OCI-LY1 (cell line): ENCODE results near the gene ZNF407.

Source experiments
- H2AFZ ChIP-seq: fragments of 200-600 bp; sonication (generic), shearing (Covaris generic); 2 replicates; pipeline ENCODE4 v1.6.0; 2014; ENCODE audit warnings: antibody characterized with exemption, mild to moderate bottlenecking, low read length
- H3F3A ChIP-seq: fragments of 200-600 bp; sonication (generic), shearing (Covaris generic); 2 replicates; pipeline ENCODE4 v1.6.0; 2014; ENCODE audit warnings: mild to moderate bottlenecking, antibody characterized with exemption, low read length, moderate library complexity; ENCODE audit not compliant: insufficient read depth
- H3K27ac ChIP-seq: fragments of 200-600 bp; sonication (generic); 2 replicates; pipeline ENCODE4 v1.5.1; 2014; ENCODE audit warnings: low read length, mixed run types, mild to moderate bottlenecking, low read depth; ENCODE audit not compliant: poor library complexity, severe bottlenecking
- H3K27me3 ChIP-seq: fragments of 200-600 bp; sonication (generic); 2 replicates; pipeline ENCODE4 v1.6.0; 2014; ENCODE audit warnings: antibody characterized with exemption, mild to moderate bottlenecking, low read length, moderate library complexity; ENCODE audit not compliant: insufficient read depth
- H3K36me3 ChIP-seq: fragments of 200-600 bp; sonication (generic); 2 replicates; pipeline ENCODE4 v1.6.1; 2014; ENCODE audit warnings: mild to moderate bottlenecking, antibody characterized with exemption, low read length, moderate library complexity, mixed read lengths; ENCODE audit not compliant: insufficient read depth
- H3K4me1 ChIP-seq: fragments of 200-600 bp; sonication (generic); 2 replicates; pipeline ENCODE4 v1.5.1; 2014; ENCODE audit warnings: mild to moderate bottlenecking, low read length, moderate library complexity; ENCODE audit not compliant: insufficient read depth, severe bottlenecking
- H3K4me2 ChIP-seq: fragments of 200-600 bp; sonication (generic), shearing (Covaris generic); 2 replicates; pipeline ENCODE4 v1.6.1; 2014; ENCODE audit warnings: low read length
- H3K4me3 ChIP-seq: fragments of 200-600 bp; sonication (generic); 2 replicates; pipeline ENCODE4 v1.5.1; 2014; ENCODE audit warnings: low read length, low read depth, mild to moderate bottlenecking, mixed read lengths; ENCODE audit not compliant: poor library complexity, severe bottlenecking
- H3K79me2 ChIP-seq: fragments of 200-600 bp; shearing (Covaris generic); 2 replicates; pipeline ENCODE4 v1.6.1; 2016; ENCODE audit warnings: mixed run types, low read length, mixed read lengths; ENCODE audit not compliant: insufficient read depth
- H3K9ac ChIP-seq: fragments of 200-600 bp; sonication (generic), shearing (Covaris generic); 2 replicates; pipeline ENCODE4 v1.6.1; 2014; ENCODE audit warnings: mild to moderate bottlenecking, low read length, mixed read lengths
- H3K9me2 ChIP-seq: fragments of 200-600 bp; sonication (generic), shearing (Covaris generic); 2 replicates; pipeline ENCODE4 v1.6.1; 2014; ENCODE audit warnings: low read depth, mild to moderate bottlenecking, low read length, mixed read lengths
- H3K9me3 ChIP-seq: fragments of 200-600 bp; shearing (Covaris generic); 2 replicates; pipeline ENCODE4 v1.6.1; 2014; ENCODE audit warnings: low read length, mixed read lengths
- H4K20me1 ChIP-seq: fragments of 200-600 bp; sonication (generic), shearing (Covaris generic); 2 replicates; pipeline ENCODE4 v1.6.0; 2016; ENCODE audit warnings: mild to moderate bottlenecking, low read length; ENCODE audit not compliant: insufficient read depth
- CTCF ChIP-seq: fragments of 200-600 bp; sonication (generic), shearing (Covaris generic); IDR thresholded peaks from 2 replicates; pipeline ENCODE4 v1.5.1; 2017; ENCODE audit warnings: mild to moderate bottlenecking, antibody characterized with exemption, low read length, moderate library complexity, mixed read lengths
- EZH2 ChIP-seq: fragments of 200-600 bp; sonication (generic), shearing (Covaris generic); IDR thresholded peaks from 2 replicates; pipeline ENCODE4 v1.8.0; 2017; ENCODE audit warnings: borderline replicate concordance, mixed run types, mild to moderate bottlenecking, antibody characterized with exemption, low read length, moderate library complexity, mixed read lengths

ZNF407 gene

DNA sequence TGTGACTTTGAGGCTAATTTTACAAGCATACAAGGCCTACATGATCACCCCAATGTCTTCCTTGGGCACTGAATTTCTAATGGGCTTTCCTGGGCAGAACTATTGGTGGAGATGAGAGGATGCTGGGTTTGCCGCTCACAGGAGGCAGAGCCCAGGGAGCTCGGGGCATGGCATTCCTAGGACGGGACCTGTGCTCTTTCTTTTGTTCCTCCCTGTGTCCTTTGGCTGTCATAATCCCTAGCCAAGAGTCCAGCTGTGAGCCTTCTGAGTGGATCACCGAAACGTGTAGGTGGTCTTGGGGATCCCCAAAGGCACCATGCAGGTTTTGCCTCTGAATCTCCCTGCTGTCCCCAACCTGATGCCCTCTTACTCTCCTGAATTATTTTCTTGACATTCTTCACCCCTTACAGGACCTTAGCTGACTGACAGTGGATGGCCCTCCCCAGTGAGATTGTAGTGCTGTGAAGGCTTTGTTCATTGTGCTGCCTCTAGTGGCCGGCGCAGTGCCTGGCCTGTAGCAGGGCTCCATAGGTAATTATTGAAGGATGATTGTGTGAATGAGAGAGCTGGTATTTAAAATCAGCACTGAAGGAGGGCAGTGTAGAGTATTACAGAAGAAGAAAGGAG is 221.9 kb downstream of the ZNF407 start:
- H3K9ac ChIP-seq, result no peak overlapping the region
- no peaks in the 10 kb centered on the region for H3K79me2 ChIP-seq
- no peak overlapping the region for H2AFZ ChIP-seq
- no peak overlapping the region for H3K27ac ChIP-seq
- no peak overlapping the region for H3K4me2 ChIP-seq
- H4K20me1 ChIP-seq, result no peaks in the 10 kb centered on the region
- no peaks in the 10 kb centered on the region for H3K27me3 ChIP-seq
- H3K36me3 ChIP-seq, result no peaks in the 10 kb centered on the region; the same call in 1 of the 2 replicates
- no peaks in the 10 kb centered on the region for H3K9me2 ChIP-seq
- no peaks in the 10 kb centered on the region for H3F3A ChIP-seq
- H3K9me3 ChIP-seq, result no peaks in the 10 kb centered on the region
- H3K4me1 ChIP-seq, result no peaks in the 10 kb centered on the region
- H3K4me3 ChIP-seq, result no peak overlapping the region
- TF ChIP-seq CTCF, result peak; percentile 88
- TF ChIP-seq EZH2, result no peak

DNA sequence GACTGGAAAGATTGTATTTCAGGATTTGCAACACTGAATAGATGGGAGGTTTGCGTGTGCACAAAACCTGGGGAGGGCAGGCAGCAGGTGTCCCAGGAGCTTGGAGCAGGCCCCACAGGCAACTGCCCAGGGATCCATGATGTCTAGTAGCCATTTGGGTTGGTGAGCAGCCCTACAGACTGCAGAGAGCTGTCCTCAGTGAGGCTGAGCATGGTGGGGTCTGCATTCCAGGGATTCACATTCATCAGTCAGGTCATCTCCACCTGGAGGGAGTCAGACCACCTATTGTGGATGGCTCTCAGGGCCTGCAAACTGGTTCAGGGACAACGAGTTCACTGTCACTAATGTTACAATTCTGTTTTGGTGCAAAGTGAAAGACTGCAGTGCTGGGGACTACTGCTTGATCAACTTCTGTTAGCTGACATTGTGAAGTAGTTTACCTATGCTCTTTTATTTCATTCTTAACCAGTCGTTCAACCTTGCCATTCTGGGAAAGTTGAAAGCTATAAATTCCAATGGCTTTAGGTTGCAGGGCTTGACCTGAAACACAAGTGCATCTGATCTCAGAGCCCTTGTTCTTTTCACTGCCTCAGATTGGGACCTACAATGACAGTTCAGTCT is 222.6 kb downstream of the ZNF407 start:
- Histone ChIP-seq H3K4me3 (no peak overlapping the region), H3K4me1 (no peaks in the 10 kb centered on the region), H3K4me2 (no peak overlapping the region), H3K79me2 (no peaks in the 10 kb centered on the region), H3F3A (no peaks in the 10 kb centered on the region), H3K9ac (no peak overlapping the region), H3K36me3 (no peaks in the 10 kb centered on the region; the same call in 1 of the 2 replicates), H2AFZ (no peak overlapping the region), H3K27ac (no peak overlapping the region), H4K20me1 (no peaks in the 10 kb centered on the region), H3K9me2 (no peaks in the 10 kb centered on the region), H3K9me3 (no peaks in the 10 kb centered on the region), H3K27me3 (no peaks in the 10 kb centered on the region)
- no peak for TF ChIP-seq EZH2
- no peak for TF ChIP-seq CTCF

DNA sequence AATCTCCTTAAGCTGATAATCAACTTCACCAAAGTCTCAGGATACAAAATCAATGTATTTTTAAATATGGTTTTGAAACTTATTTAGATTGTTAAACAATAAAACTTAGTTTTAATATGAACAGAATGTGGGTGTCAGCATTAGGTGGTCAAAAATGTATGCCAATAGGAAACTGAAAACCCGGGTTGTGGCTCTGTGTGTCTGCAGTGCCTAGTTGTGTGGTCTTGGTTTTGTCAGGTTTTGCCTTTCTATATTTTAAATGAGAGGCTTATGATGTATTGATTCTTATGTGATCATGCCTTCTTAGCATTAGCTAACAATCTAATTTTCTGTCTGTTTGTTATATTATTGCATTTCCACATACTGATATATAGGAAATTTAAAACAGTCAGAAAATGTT is 227.8 kb downstream of the ZNF407 start:
- Histone ChIP-seq H3K4me1 (no peaks in the 10 kb centered on the region), H3K27me3 (no peaks in the 10 kb centered on the region), H4K20me1 (no peaks in the 10 kb centered on the region), H3K9me3 (no peaks in the 10 kb centered on the region), H2AFZ (no peak overlapping the region), H3K9me2 (no peaks in the 10 kb centered on the region), H3K4me3 (no peak overlapping the region), H3K79me2 (no peaks in the 10 kb centered on the region), H3K27ac (no peak overlapping the region), H3K36me3 (no peaks in the 10 kb centered on the region; the same call in 1 of the 2 replicates), H3K9ac (no peak overlapping the region), H3K4me2 (no peak overlapping the region), H3F3A (no peaks in the 10 kb centered on the region)
- TF ChIP-seq EZH2, result no peak
- no peak for TF ChIP-seq CTCF
